HG02610 (cell line): ENCODE measurements around the gene NSG1.

Source experiments
- ATAC-seq: cut with Tn5 transposase; IDR thresholded peaks from one replicate; pipeline ENCODE4 v1.9.1; 2021; ENCODE audit warnings: mild to moderate bottlenecking, moderate library complexity; ENCODE audit not compliant: unreplicated experiment

NSG1 gene

GRCh38 chr4:4395371-4395770 lies 8.5 kb downstream of the NSG1 start:
- no peak for ATAC-seq

- ATAC-seq = no peak
Measured at GRCh38 chr4:4395849-4396627, 9.1 kb downstream of the NSG1 start.

GRCh38 chr4:4396628-4397440 lies 9.9 kb downstream of the NSG1 start:
- no peak for ATAC-seq

DNA sequence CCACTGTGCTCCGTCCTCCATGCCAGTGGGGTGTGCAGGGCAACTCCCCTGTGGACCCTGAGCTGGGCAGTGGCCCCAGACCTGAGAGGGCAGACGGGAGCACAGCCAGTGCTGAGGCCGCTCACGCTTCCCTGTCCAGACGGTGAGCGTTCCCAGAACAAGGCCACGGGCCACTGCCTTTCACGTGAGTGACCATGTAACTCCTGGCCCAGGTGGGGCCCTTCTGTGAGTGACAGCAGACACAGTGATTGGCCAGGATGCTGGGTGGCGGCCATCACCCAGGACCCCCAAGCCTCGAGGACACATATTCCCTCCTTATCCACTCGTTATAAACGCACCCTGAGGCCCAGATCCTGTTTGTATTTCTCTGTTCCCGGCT lies 10.5 kb downstream of the NSG1 start:
- ATAC-seq = no peak

DNA sequence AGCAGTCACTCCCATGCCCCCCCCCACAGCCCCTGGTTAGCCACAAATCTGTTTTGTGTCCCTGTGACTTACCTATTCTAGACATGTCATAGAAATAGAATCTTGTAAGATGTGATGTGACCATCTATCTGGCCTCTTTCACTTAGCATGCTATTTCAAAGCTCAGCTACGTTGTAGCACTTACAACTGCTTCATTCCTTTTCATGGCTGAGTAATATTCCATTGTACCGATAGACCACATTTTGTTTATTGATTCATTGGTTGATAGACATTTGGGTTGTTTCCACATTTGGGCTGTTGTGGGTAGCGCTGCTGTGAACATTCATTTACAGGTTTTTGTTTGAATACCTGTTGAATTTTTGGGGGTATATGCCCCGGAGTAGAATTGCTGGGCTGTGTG lies 11.5 kb downstream of the NSG1 start:
- no peak for ATAC-seq

DNA sequence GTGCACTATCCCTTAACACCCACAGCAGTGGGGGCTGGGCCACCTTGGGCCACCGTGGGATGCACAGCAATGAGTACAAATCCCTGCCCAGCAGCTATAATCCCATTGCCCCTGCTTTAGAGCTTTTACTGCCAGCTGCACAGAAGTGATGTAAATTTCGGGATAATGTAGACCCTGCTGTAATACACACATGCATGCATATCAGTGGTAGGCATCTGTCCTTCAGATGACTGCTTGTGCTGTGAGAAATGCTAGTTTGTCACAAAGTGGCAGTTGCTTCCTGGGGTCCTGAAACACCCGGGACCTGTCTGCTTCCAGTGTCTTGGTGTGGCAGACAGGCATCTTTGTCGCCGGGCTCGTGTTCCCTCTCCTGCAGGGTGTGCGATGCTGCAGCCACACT lies 14.1 kb downstream of the NSG1 start:
- no peak for ATAC-seq

DNA sequence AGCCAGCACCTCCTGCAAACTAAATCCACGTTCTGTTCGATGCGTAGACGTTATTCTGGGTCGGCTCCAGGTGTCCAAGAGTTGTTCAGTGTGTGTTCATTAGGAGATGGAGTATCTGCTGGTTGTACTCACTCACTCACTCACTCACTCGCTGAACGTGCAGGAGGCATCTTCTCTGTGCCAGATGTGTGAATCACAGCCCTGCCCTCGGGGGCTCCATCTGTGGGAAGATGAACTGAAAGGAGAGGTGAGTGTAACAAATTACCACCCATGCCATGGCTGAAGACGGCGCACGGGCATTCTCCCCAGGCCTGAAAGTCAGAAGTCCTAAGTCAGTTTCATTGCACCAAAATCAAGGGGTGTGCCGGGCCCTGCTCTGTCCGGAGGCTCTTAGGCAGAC lies 16.1 kb downstream of the NSG1 start:
- ATAC-seq = no peak

GRCh38 chr4:4405358-4405962 lies 18.6 kb downstream of the NSG1 start:
- no peak for ATAC-seq

GRCh38 chr4:4406455-4407298 lies 19.8 kb downstream of the NSG1 start:
- no peak for ATAC-seq

DNA sequence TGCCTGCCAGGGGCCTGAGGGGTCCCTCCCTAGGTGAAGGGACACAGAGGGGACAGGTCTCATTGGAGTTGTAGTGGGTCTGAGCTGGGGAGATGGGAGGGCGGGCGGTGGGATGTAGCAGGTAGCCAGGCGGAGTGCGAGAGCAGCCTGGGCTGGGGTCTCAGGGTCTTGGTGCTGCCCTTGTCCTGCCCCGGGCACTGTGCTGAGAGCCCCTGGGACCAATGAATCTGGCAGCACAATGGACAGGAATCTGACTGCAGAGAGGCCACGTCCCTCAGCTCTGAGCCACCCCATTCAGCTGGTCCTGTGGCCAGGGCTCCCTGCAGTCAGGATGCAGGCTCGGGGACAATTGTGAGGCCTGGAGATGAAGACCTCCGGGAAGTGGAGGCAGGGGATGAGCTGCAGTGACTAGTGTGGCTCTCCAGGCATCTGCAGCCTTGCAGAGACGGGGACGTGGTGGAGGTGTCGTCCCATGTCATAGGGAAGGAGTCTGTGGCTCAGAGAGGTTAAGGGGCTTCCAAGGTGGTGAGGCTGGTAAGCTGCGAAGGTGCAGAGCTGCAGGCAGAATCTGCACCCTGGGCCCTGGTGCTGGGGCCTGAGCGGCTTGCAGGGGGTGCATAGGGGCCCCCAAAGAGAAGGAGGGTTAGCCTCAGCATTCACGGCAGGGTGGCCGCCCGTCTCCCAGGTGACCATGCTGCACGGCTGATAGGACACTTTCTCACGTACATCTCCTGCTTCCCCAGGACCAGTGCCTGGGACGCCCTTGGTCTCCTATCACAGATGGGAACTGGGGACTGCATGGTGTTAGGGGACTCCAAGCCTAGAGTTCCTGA lies 20.6 kb downstream of the NSG1 start:
- ATAC-seq = no peak

- no peak for ATAC-seq
Measured at GRCh38 chr4:4408132-4408523, 21.2 kb downstream of the NSG1 start.

- no peak for ATAC-seq
Measured at GRCh38 chr4:4408576-4409335, 21.9 kb downstream of the NSG1 start.

DNA sequence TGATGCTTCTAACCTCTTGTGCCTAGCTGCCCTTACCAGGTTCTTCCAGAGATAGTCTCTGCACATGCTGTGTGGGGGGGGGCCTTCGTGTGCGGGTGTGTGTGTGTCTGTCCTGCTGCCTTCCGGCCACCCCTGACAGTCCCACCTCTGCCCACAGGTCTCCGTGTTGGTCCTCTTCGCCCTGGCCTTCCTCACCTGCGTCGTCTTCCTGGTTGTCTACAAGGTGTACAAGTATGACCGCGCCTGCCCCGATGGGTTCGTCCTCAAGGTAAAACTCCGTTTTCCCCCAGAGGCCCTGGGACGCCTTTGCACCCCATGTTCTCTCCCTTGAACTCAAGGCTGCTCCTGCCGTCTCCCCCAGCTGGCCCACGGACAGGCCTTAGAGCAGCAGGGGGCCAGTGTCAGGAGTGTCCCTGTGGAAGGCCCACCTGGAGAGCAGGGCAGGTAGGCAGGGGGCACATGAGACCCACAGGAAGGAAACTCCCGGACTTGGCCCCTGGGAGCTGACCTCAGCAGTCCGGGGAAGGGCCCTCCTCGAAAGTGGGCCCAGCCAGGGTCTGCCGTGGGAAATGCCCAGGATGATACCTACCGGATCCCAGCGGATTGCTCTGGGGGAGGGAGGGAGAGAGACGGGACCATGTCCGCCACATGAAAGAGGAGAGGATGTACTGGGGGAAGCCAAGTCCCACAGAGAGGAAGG lies 22.7 kb downstream of the NSG1 start:
- no peak for ATAC-seq

DNA sequence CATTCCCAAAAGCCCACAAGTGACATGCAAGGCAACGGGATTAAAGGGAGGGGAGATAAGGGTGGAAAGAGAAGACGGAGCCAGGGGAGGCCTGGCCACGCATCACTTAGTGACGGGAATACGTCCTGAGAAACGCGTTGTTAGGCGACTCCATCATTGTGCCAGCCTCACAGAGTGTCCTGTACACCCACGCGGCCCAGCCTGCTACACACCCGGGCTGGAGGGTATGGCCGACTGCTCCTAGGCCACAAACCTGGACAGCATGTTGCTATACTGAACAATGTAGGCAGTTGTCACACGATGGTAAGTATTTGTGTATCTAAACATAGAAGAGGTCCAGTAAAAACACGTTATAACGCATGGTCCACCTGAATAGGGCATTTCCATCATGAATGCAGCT lies 23.4 kb downstream of the NSG1 start:
- ATAC-seq = no peak

DNA sequence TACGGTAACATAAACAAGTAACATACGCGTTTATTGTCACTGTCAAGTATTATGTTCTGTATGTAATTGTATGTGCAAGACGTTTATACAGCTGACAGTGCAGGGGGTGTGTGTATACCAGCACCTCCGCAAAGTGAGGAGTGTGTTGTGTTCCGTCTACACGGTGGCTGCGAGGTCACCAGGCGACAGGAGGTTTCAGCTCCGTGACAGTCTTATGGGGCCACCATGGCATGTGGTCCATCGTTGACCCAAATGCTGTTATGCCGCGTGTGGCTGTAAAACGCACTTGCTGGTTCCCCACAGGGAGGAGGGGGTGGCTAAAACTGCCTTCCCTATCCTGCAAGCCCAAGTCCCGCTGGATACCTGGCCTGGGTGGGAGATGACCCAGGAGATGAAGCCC lies 25.0 kb downstream of the NSG1 start:
- no peak for ATAC-seq

DNA sequence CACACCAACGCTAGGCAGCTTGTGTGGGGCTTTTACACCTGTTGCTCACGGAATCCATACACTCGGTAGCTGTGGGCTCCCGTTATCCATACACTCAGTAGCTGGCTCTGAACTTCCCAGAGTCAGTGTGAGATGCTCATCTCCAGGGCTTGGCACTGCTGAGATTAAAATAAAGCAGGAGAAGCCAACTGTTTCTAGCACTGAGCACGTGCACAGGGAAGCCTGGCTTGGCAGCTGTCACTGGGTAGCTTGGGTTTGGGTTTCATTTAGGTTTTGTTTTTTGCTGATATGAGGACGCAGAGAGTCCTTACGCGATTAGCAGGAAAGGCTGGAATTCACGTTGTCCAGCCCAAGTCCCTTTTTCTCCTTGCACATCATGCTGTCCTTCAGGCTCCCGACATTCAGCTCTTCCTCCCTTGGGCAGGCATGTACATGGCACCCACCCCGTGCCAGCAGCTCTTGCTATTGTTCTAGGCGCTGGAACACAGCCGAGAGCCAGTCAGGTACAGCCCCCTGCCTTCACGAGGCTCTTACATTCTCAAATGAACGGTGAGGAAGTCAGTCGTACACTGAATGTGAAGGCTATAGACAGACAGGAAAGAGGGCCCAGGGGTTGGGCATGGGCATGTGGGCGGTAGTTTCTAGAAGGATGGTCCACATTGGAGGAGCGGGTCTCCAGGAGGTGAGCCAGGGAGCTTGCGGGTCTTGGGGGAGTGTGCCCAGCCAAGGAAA lies 25.9 kb downstream of the NSG1 start:
- ATAC-seq = no peak

DNA sequence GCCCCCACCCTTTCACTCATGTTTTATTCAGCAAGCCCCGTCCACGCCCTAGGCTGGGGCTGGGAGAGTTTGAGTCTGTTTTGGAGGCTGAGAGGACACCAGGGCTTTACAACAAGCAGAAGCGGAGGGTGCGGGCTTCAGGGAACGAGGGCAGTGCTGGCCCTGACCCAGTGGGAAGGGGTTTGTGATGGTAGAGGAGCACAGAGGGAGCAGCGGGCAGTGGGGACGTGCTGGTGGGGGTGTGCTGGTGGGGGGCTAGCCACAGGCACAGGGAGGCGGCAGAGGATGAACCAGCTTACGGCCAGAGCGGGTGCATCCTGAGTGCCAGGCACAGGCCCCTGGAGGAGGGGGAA lies 26.4 kb downstream of the NSG1 start:
- no peak for ATAC-seq

DNA sequence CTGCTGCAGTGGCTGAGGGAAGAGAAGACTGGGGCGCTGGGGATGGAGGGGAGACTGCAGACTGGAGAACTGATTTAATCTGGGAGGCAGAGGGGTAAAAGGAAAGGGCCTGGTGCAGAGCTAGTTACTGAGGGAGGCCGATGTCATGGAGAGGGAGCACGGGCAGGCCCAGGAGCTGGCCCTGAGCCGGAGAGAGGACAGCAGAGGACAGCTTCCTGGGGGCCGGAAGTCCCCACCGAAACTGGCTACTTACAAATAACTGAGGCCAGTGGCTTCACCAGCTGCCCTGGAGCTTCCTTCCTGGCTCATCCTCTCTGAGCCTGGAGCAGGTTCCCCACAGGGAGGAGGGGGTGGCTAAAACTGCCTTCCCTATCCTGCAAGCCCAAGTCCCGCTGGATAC lies 26.9 kb downstream of the NSG1 start:
- no peak for ATAC-seq
